ENCODE results near the gene CCDC146. TPM values are rescaled to one million over a fixed set of nuclear protein-coding genes. Genes with fewer than 3 reads are reported as not detected.
A peak's percentile ranks its signal among the peaks of the same experiment; 100 is the strongest.

The CCDC146 gene
- total and polyA plus RNA-seq, 4 donors, result 19.6 to 30.5 (median 24.3) TPM

DNA sequence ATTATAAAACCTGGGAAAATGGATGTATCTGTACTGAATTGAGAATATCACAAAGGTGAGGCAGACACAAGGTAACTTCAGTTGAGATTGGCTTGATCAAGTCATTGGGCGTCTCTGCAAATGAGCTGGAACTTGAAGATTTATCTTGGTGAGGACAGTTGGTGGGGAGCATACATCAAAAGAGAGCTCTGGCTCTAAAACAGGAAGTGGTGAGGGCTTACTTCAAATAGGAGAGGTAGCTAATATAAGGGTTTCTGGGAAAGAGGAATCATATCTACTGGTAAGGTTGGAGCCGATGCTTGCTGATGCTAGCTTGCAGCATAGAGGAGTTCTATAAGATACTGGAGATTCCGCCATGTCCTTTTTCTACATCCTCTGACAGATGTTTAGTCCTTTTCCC is 117.1 kb downstream of the CCDC146 start:
- Histone ChIP-seq H3K4me3 (ENCODE audit: low read depth, low read length) (no peak overlapping the region), H3K27me3 (ENCODE audit: control insufficient read depth, insufficient read depth, low read length) (no peaks in the 10 kb centered on the region), H3K9me3 (ENCODE audit: control insufficient read depth, insufficient read depth, low read length) (no peaks in the 10 kb centered on the region), H3K27ac (ENCODE audit: low read depth, low read length) (no peak overlapping the region), H3K4me1 (ENCODE audit: control insufficient read depth, insufficient read depth, low read length) (peaks cover 4% of the 10 kb centered on the region), H3K36me3 (ENCODE audit: control insufficient read depth, insufficient read depth, low read length) (peaks cover 4% of the 10 kb centered on the region)
- 100% methylated on average over 1 of the region's 3 CpGs for WGBS (ENCODE audit: insufficient coverage)
- no peak for DNase-seq (ENCODE audit: low read depth in 4 of 6, low spot score in 6 of 6)

DNA sequence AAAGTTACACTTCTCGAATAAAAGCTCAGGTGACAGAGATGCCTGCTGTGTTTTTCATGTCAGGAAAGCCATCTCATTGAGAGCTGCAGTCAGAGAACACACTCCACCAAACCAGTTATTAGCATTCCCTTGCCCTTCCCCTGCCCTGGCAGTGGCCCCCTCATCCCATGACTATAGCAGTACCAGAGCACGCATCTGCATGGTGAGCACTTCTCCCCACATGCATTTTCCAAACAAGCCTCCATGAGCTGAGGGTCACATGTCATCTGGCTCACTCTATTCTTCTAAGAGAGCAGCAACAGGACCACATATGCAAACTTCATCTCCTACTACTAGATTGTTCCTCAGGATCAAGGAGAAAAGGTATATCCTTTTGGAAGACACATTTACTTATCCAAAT is 119.7 kb downstream of the CCDC146 start:
- no peak for DNase-seq (ENCODE audit: low read depth in 4 of 6, low spot score in 6 of 6)
- H3K27ac ChIP-seq (ENCODE audit: low read depth, low read length), result peak overlapping the region; percentile 35
- peaks cover 4% of the 10 kb centered on the region for H3K36me3 ChIP-seq (ENCODE audit: control insufficient read depth, insufficient read depth, low read length)
- no peak overlapping the region for H3K4me3 ChIP-seq (ENCODE audit: low read depth, low read length)
- peaks cover 4% of the 10 kb centered on the region for H3K4me1 ChIP-seq (ENCODE audit: control insufficient read depth, insufficient read depth, low read length)
- H3K9me3 ChIP-seq (ENCODE audit: control insufficient read depth, insufficient read depth, low read length), result no peaks in the 10 kb centered on the region
- WGBS (ENCODE audit: insufficient coverage), result 93% methylated on average over 2 of the region's 2 CpGs
- H3K27me3 ChIP-seq (ENCODE audit: control insufficient read depth, insufficient read depth, low read length), result no peaks in the 10 kb centered on the region

DNA sequence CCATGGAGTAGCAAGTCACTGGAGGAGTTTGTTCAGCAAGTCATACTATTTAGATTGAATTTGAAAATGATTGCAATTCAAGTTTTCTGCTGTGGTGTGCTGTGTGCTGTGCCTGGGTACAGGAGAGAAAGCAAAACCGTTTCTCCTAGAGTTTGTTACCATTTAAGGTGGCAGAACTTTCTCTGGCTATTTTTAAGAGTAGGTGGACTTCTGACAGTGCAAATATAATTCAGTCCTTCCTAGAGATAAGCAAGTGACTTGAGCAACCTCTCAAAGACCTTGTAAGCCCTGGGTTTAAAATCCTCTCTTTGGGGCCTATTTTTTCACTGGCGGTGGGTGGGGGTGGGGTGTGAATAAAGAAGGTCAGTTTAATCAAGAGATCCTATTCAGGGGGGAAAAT is 120.1 kb downstream of the CCDC146 start:
- no peak for DNase-seq (ENCODE audit: low read depth in 4 of 6, low spot score in 6 of 6)

DNA sequence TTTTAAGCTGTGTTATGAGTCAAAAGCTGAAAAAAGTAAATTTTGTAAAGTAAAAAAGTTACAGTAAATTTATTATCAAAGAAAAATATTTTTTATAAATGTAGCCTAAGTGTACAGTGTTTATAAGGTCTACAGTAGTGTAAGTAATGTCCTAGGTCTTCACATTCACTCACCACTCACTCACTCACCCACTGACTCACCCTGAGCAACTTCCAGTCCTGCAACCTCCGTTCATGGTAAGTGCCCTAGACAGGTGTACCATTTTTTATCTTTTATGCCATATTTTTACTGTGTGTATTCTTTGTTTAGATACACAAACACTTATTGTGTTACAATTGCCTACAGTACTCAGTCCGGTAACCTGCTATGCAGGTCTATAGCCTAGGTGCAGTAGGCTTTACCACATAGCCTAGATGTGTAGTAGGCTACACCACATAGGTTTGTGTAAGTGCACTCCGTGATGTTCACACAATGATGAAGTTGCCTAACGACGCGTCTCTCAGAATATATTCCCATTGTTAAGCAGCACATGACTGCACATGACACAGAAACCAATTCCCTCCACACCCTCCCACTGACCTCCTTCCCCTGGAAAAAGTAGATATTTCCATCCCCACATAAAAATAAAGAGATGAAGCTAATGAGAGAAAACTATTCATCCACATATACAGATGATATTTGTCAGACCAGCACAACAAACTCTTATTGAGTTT is 122.0 kb downstream of the CCDC146 start:
- no peaks in the 10 kb centered on the region for H3K4me1 ChIP-seq (ENCODE audit: control insufficient read depth, insufficient read depth, low read length)
- WGBS (ENCODE audit: insufficient coverage), result 89% methylated on average over 4 of the region's 6 CpGs
- DNase-seq (ENCODE audit: low read depth in 4 of 6, low spot score in 6 of 6), result no peak

More for the DNA sequence above, 120.1 kb downstream of the CCDC146 start:
- Histone ChIP-seq H3K27ac (ENCODE audit: low read depth, low read length) (peak overlapping the region; percentile 35), H3K4me3 (ENCODE audit: low read depth, low read length) (no peak overlapping the region), H3K4me1 (ENCODE audit: control insufficient read depth, insufficient read depth, low read length) (peaks cover 4% of the 10 kb centered on the region), H3K27me3 (ENCODE audit: control insufficient read depth, insufficient read depth, low read length) (no peaks in the 10 kb centered on the region), H3K36me3 (ENCODE audit: control insufficient read depth, insufficient read depth, low read length) (peaks cover 3% of the 10 kb centered on the region), H3K9me3 (ENCODE audit: control insufficient read depth, insufficient read depth, low read length) (no peaks in the 10 kb centered on the region)
- WGBS (ENCODE audit: insufficient coverage), result 60% methylated on average over 1 of the region's 2 CpGs

DNA sequence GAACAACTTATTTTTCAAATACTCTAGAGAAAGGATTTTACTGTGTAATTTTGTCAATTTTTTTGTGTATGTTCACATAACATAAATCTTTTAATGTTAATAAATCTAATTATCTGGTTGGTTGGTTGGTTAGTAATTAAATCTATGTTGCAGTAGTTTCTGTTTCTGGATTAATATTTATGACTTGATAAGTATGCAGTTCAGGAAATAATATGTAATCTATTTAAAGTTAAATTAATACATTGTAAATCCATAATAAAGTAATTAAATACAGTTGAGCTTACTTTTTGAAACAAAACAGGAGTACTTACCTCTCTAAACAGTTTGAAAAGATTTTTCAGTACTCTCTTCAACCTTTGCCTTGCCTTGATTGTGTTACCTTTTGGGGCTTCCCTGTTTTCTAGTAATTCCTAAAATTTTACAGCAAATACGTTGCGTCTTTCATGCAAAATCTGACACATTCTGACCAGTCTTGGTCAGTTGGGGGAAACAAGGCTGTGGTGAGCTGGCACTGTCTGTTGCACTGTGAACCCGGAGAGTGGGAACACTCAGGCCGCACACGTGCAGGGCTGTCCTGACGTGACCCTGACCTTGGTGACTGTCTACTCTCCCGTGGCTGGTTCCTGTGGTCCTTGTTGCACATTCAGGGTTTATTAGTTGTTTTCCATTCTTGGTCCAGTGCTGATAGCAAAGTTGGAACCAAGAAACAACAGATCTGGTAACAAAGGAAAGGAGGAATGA is 122.8 kb downstream of the CCDC146 start:
- Histone ChIP-seq H3K27ac (ENCODE audit: low read depth, low read length) (no peak overlapping the region), H3K4me1 (ENCODE audit: control insufficient read depth, insufficient read depth, low read length) (no peaks in the 10 kb centered on the region), H3K27me3 (ENCODE audit: control insufficient read depth, insufficient read depth, low read length) (no peaks in the 10 kb centered on the region), H3K9me3 (ENCODE audit: control insufficient read depth, insufficient read depth, low read length) (no peaks in the 10 kb centered on the region), H3K4me3 (ENCODE audit: low read depth, low read length) (no peak overlapping the region), H3K36me3 (ENCODE audit: control insufficient read depth, insufficient read depth, low read length) (no peaks in the 10 kb centered on the region)
- DNase-seq (ENCODE audit: low read depth in 4 of 6, low spot score in 6 of 6), result no peak
- 74% methylated on average over 7 of the region's 7 CpGs for WGBS (ENCODE audit: insufficient coverage)

More for the DNA sequence above, 122.0 kb downstream of the CCDC146 start:
- Histone ChIP-seq H3K4me3 (ENCODE audit: low read depth, low read length) (no peak overlapping the region), H3K27me3 (ENCODE audit: control insufficient read depth, insufficient read depth, low read length) (no peaks in the 10 kb centered on the region), H3K9me3 (ENCODE audit: control insufficient read depth, insufficient read depth, low read length) (no peaks in the 10 kb centered on the region), H3K36me3 (ENCODE audit: control insufficient read depth, insufficient read depth, low read length) (no peaks in the 10 kb centered on the region), H3K27ac (ENCODE audit: low read depth, low read length) (no peak overlapping the region)

DNA sequence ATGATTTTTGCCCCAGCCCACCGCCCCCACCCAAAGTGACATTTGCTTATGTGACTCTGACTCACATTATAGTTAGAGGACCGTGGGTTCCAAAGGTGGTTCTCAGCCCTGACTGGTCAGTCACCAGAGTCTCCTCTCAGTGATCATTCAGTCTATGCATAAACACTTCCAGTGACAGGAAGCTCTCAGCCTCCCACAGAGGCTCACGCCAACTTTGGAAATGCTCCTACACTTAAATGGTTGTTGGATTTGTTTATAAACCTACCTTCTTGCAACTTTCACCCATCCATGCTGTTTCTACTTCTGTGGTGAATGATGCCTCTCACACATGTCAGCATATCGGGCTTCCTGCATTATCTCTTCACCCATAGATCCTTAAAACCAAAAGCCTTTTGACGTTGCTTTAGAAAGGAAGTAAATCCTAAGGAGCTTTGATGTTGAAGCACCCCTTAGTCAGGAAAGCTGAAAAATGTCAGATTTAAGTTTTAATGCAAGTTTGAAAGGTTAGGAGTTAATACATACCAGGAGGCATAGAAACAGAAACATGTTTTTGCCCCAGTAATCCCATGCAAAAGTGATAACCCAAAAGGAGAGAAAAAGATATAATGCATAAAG is 123.7 kb downstream of the CCDC146 start:
- Histone ChIP-seq H3K27me3 (ENCODE audit: control insufficient read depth, insufficient read depth, low read length) (no peaks in the 10 kb centered on the region), H3K4me1 (ENCODE audit: control insufficient read depth, insufficient read depth, low read length) (no peaks in the 10 kb centered on the region), H3K36me3 (ENCODE audit: control insufficient read depth, insufficient read depth, low read length) (no peaks in the 10 kb centered on the region), H3K4me3 (ENCODE audit: low read depth, low read length) (no peak overlapping the region), H3K27ac (ENCODE audit: low read depth, low read length) (no peak overlapping the region), H3K9me3 (ENCODE audit: control insufficient read depth, insufficient read depth, low read length) (no peaks in the 10 kb centered on the region)
- WGBS (ENCODE audit: insufficient coverage), result 93% methylated on average over 2 of the region's 5 CpGs
- no peak for DNase-seq (ENCODE audit: low read depth in 4 of 6, low spot score in 6 of 6)

DNA sequence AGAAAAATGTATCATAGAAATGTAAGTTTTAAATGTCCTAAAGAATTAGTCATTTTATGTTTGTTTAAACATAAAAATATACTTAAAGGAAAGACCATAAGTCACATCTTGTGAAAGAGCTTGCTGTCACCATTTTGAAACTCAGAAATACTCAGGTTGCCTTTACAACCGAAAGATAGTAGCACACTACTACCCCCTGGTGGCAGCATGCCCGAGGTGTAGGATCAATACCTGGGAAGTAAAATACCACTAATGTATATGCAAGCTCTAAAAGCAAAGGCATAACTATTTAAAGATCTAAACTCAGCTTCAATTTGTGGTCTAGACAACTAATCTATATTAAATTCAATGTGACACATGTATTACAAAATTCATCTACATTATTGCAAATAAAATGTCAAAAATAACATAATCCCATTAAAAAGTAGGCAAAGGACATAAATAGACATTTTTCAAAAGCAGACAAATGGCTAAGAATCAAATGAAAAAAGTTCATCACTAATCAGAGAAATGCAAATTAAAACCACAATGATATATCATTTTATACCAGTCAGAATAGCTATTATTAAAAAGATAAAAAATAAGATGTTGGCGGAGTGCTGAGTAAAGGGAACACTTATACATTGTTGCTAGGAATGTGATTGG is 124.9 kb downstream of the CCDC146 start:
- no peak overlapping the region for H3K27ac ChIP-seq (ENCODE audit: low read depth, low read length)
- H3K4me3 ChIP-seq (ENCODE audit: low read depth, low read length), result no peak overlapping the region
- DNase-seq (ENCODE audit: low read depth in 4 of 6, low spot score in 6 of 6), result peak; percentile 9 to 84 (median 19)
- no peaks in the 10 kb centered on the region for H3K27me3 ChIP-seq (ENCODE audit: control insufficient read depth, insufficient read depth, low read length)
- H3K4me1 ChIP-seq (ENCODE audit: control insufficient read depth, insufficient read depth, low read length), result no peaks in the 10 kb centered on the region
- H3K9me3 ChIP-seq (ENCODE audit: control insufficient read depth, insufficient read depth, low read length), result no peaks in the 10 kb centered on the region
- H3K36me3 ChIP-seq (ENCODE audit: control insufficient read depth, insufficient read depth, low read length), result no peaks in the 10 kb centered on the region
- no CpG with 5 or more reads among the region's 3 CpGs for WGBS (ENCODE audit: insufficient coverage)

DNA sequence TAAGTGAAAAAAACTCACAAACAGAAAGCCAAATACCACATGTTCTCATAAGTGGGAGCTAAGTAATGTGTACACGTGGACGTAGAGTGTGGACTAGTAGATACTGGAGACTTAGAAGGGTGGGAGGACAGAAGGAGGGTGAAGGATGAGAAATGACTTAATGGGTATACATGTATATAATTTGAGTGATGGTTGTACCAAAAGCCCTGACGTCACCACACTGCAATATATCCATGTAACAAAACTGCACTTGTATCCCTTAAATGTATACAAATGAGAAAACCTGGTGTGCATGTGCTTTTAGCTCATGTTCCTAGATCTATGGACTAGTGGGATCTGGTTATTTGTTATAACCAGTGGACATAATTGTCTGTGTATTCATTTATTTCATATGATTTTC is 125.7 kb downstream of the CCDC146 start:
- H3K27me3 ChIP-seq (ENCODE audit: control insufficient read depth, insufficient read depth, low read length), result no peaks in the 10 kb centered on the region
- no CpG with 5 or more reads among the region's 3 CpGs for WGBS (ENCODE audit: insufficient coverage)
- H3K4me3 ChIP-seq (ENCODE audit: low read depth, low read length), result no peak overlapping the region
- no peaks in the 10 kb centered on the region for H3K9me3 ChIP-seq (ENCODE audit: control insufficient read depth, insufficient read depth, low read length)
- no peak for DNase-seq (ENCODE audit: low read depth in 4 of 6, low spot score in 6 of 6)
- no peak overlapping the region for H3K27ac ChIP-seq (ENCODE audit: low read depth, low read length)
- no peaks in the 10 kb centered on the region for H3K4me1 ChIP-seq (ENCODE audit: control insufficient read depth, insufficient read depth, low read length)
- no peaks in the 10 kb centered on the region for H3K36me3 ChIP-seq (ENCODE audit: control insufficient read depth, insufficient read depth, low read length)

DNA sequence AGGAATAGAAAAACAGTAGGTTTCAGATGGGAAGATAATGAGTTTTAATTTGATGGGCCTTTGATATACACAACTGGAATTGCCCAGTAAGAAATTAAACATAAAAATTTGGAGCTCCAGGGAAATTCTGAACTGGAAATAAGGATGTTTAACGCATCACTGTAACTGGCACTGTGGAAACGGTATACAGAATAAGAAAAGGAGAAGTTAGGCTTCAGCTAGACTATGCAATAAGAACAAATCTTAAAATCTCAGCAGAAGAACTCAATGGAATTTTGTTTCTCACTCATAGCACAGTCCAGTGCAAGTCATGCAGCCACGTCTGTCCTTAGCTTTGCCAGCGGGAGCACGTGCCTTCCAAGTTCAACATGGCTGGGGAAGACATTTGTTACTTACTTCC is 130.1 kb downstream of the CCDC146 start:
- Histone ChIP-seq H3K4me3 (ENCODE audit: low read depth, low read length) (no peak overlapping the region), H3K36me3 (ENCODE audit: control insufficient read depth, insufficient read depth, low read length) (no peaks in the 10 kb centered on the region), H3K4me1 (ENCODE audit: control insufficient read depth, insufficient read depth, low read length) (no peaks in the 10 kb centered on the region), H3K9me3 (ENCODE audit: control insufficient read depth, insufficient read depth, low read length) (no peaks in the 10 kb centered on the region), H3K27me3 (ENCODE audit: control insufficient read depth, insufficient read depth, low read length) (no peaks in the 10 kb centered on the region), H3K27ac (ENCODE audit: low read depth, low read length) (no peak overlapping the region)
- DNase-seq (ENCODE audit: low read depth in 4 of 6, low spot score in 6 of 6), result peak in 1 of 6 donors; percentile 13
- WGBS (ENCODE audit: insufficient coverage), result 85% methylated on average over 5 of the region's 5 CpGs
